Activated naive CD8-positive, alpha-beta T cell (primary cell): Measurements from ENCODE around the gene ADAMTS1.

Experiments used
- H3K27ac Mint-ChIP-seq: one replicate; pipeline ENCODE4 v1.8.0; 2021; ENCODE audit warnings: mixed read lengths
- H3K27me3 Mint-ChIP-seq: one replicate; pipeline ENCODE4 v1.8.0; 2021; ENCODE audit warnings: mixed read lengths
- H3K36me3 Mint-ChIP-seq: one replicate; pipeline ENCODE4 v1.8.0; 2021; ENCODE audit warnings: mixed read lengths
- H3K4me1 Mint-ChIP-seq: one replicate; pipeline ENCODE4 v1.8.0; 2021; ENCODE audit warnings: low read depth, mixed read lengths
- H3K4me3 Mint-ChIP-seq: one replicate; pipeline ENCODE4 v1.8.0; 2021; ENCODE audit warnings: mild to moderate bottlenecking, mixed read lengths
- H3K9me3 Mint-ChIP-seq: one replicate; pipeline ENCODE4 v1.8.0; 2021; ENCODE audit warnings: low read depth, mixed read lengths

ADAMTS1 gene

GRCh38 chr21:26835714-26836265 is 9.4 kb downstream of the ADAMTS1 start:
- no peak overlapping the region for H3K4me3 Mint-ChIP-seq
- no peaks in the 10 kb centered on the region for H3K9me3 Mint-ChIP-seq
- H3K27ac Mint-ChIP-seq, result no peak overlapping the region
- H3K4me1 Mint-ChIP-seq, result peaks cover 2% of the 10 kb centered on the region
- H3K27me3 Mint-ChIP-seq, result peaks cover 17% of the 10 kb centered on the region
- H3K36me3 Mint-ChIP-seq, result no peaks in the 10 kb centered on the region

- Mint-ChIP-seq H3K27ac (no peak overlapping the region), H3K9me3 (no peaks in the 10 kb centered on the region), H3K4me1 (peaks cover 2% of the 10 kb centered on the region), H3K36me3 (no peaks in the 10 kb centered on the region), H3K4me3 (no peak overlapping the region), H3K27me3 (peaks cover 10% of the 10 kb centered on the region)
Observed at GRCh38 chr21:26835027-26835713, 10.0 kb downstream of the ADAMTS1 start.

- H3K4me3 Mint-ChIP-seq, result no peak overlapping the region
- H3K4me1 Mint-ChIP-seq, result no peaks in the 10 kb centered on the region
- no peaks in the 10 kb centered on the region for H3K36me3 Mint-ChIP-seq
- no peaks in the 10 kb centered on the region for H3K9me3 Mint-ChIP-seq
- no peak overlapping the region for H3K27ac Mint-ChIP-seq
- H3K27me3 Mint-ChIP-seq, result peaks cover 6% of the 10 kb centered on the region
Observed at GRCh38 chr21:26834181-26834905, 10.9 kb downstream of the ADAMTS1 start.

GRCh38 chr21:26833460-26833939 is 11.7 kb downstream of the ADAMTS1 start:
- no peaks in the 10 kb centered on the region for H3K4me1 Mint-ChIP-seq
- H3K36me3 Mint-ChIP-seq, result no peaks in the 10 kb centered on the region
- H3K9me3 Mint-ChIP-seq, result no peaks in the 10 kb centered on the region
- H3K4me3 Mint-ChIP-seq, result no peak overlapping the region
- peaks cover 4% of the 10 kb centered on the region for H3K27me3 Mint-ChIP-seq
- no peak overlapping the region for H3K27ac Mint-ChIP-seq

- Mint-ChIP-seq H3K27me3 (peaks cover 3% of the 10 kb centered on the region), H3K4me3 (no peak overlapping the region), H3K36me3 (no peaks in the 10 kb centered on the region), H3K27ac (no peak overlapping the region), H3K9me3 (no peaks in the 10 kb centered on the region), H3K4me1 (no peaks in the 10 kb centered on the region)
Observed at GRCh38 chr21:26833011-26833410, 12.2 kb downstream of the ADAMTS1 start.

- no peaks in the 10 kb centered on the region for H3K9me3 Mint-ChIP-seq
- no peaks in the 10 kb centered on the region for H3K36me3 Mint-ChIP-seq
- no peak overlapping the region for H3K4me3 Mint-ChIP-seq
- no peak overlapping the region for H3K27ac Mint-ChIP-seq
- H3K4me1 Mint-ChIP-seq, result no peaks in the 10 kb centered on the region
- H3K27me3 Mint-ChIP-seq, result peaks cover 3% of the 10 kb centered on the region
Observed at GRCh38 chr21:26832546-26832945, 12.7 kb downstream of the ADAMTS1 start.

GRCh38 chr21:26826801-26827200 is 18.4 kb downstream of the ADAMTS1 start:
- H3K36me3 Mint-ChIP-seq, result no peaks in the 10 kb centered on the region
- no peaks in the 10 kb centered on the region for H3K4me1 Mint-ChIP-seq
- no peak overlapping the region for H3K4me3 Mint-ChIP-seq
- peaks cover 4% of the 10 kb centered on the region for H3K9me3 Mint-ChIP-seq
- no peak overlapping the region for H3K27ac Mint-ChIP-seq
- H3K27me3 Mint-ChIP-seq, result peaks cover 4% of the 10 kb centered on the region

GRCh38 chr21:26820509-26820908 is 24.7 kb downstream of the ADAMTS1 start:
- H3K4me1 Mint-ChIP-seq, result no peaks in the 10 kb centered on the region
- H3K9me3 Mint-ChIP-seq, result peaks cover 4% of the 10 kb centered on the region

GRCh38 chr21:26819740-26820324 is 25.4 kb downstream of the ADAMTS1 start:
- Mint-ChIP-seq H3K27ac (no peak overlapping the region), H3K4me1 (no peaks in the 10 kb centered on the region), H3K27me3 (peaks cover 4% of the 10 kb centered on the region), H3K36me3 (no peaks in the 10 kb centered on the region), H3K4me3 (no peak overlapping the region), H3K9me3 (peaks cover 4% of the 10 kb centered on the region)

More at GRCh38 chr21:26820509-26820908, 24.7 kb downstream of the ADAMTS1 start:
- no peaks in the 10 kb centered on the region for H3K36me3 Mint-ChIP-seq
- H3K4me3 Mint-ChIP-seq, result no peak overlapping the region
- H3K27me3 Mint-ChIP-seq, result peaks cover 4% of the 10 kb centered on the region
- H3K27ac Mint-ChIP-seq, result no peak overlapping the region

- H3K4me3 Mint-ChIP-seq, result no peak overlapping the region
- no peak overlapping the region for H3K27ac Mint-ChIP-seq
- peaks cover 4% of the 10 kb centered on the region for H3K27me3 Mint-ChIP-seq
- H3K9me3 Mint-ChIP-seq, result peaks cover 4% of the 10 kb centered on the region
- H3K36me3 Mint-ChIP-seq, result no peaks in the 10 kb centered on the region
- no peaks in the 10 kb centered on the region for H3K4me1 Mint-ChIP-seq
Observed at GRCh38 chr21:26818906-26819305, 26.3 kb downstream of the ADAMTS1 start.

GRCh38 chr21:26815197-26815596 is 30.0 kb downstream of the ADAMTS1 start:
- no peaks in the 10 kb centered on the region for H3K9me3 Mint-ChIP-seq
- no peak overlapping the region for H3K4me3 Mint-ChIP-seq
- H3K4me1 Mint-ChIP-seq, result no peaks in the 10 kb centered on the region
- H3K27ac Mint-ChIP-seq, result no peak overlapping the region
- peaks cover 3% of the 10 kb centered on the region for H3K27me3 Mint-ChIP-seq
- no peaks in the 10 kb centered on the region for H3K36me3 Mint-ChIP-seq

- H3K4me3 Mint-ChIP-seq, result no peak overlapping the region
- no peaks in the 10 kb centered on the region for H3K36me3 Mint-ChIP-seq
- H3K9me3 Mint-ChIP-seq, result no peaks in the 10 kb centered on the region
- peaks cover 3% of the 10 kb centered on the region for H3K27me3 Mint-ChIP-seq
- H3K4me1 Mint-ChIP-seq, result no peaks in the 10 kb centered on the region
- no peak overlapping the region for H3K27ac Mint-ChIP-seq
Observed at GRCh38 chr21:26814386-26814785, 30.8 kb downstream of the ADAMTS1 start.

GRCh38 chr21:26813426-26813998 is 31.7 kb downstream of the ADAMTS1 start:
- H3K4me1 Mint-ChIP-seq, result no peaks in the 10 kb centered on the region
- no peak overlapping the region for H3K27ac Mint-ChIP-seq
- no peak overlapping the region for H3K4me3 Mint-ChIP-seq
- no peaks in the 10 kb centered on the region for H3K36me3 Mint-ChIP-seq
- no peaks in the 10 kb centered on the region for H3K9me3 Mint-ChIP-seq
- H3K27me3 Mint-ChIP-seq, result peaks cover 3% of the 10 kb centered on the region

- no peaks in the 10 kb centered on the region for H3K9me3 Mint-ChIP-seq
- no peaks in the 10 kb centered on the region for H3K36me3 Mint-ChIP-seq
- no peaks in the 10 kb centered on the region for H3K4me1 Mint-ChIP-seq
- H3K27ac Mint-ChIP-seq, result no peak overlapping the region
- H3K4me3 Mint-ChIP-seq, result no peak overlapping the region
- peaks cover 3% of the 10 kb centered on the region for H3K27me3 Mint-ChIP-seq
Observed at GRCh38 chr21:26812173-26812572, 33.0 kb downstream of the ADAMTS1 start.

GRCh38 chr21:26811482-26811881 is 33.7 kb downstream of the ADAMTS1 start:
- Mint-ChIP-seq H3K4me3 (no peak overlapping the region), H3K9me3 (no peaks in the 10 kb centered on the region), H3K27me3 (peaks cover 3% of the 10 kb centered on the region), H3K4me1 (no peaks in the 10 kb centered on the region), H3K27ac (no peak overlapping the region), H3K36me3 (no peaks in the 10 kb centered on the region)
